GM19043 (cell line): Measurements from ENCODE around the gene CAMKK2.
"Not testable (repeated sequence)": the region's sequence is repeated elsewhere in the genome, so short reads cannot be mapped to it uniquely, and the experiment has no call there.

Source experiments
- ATAC-seq: cut with Tn5 transposase; IDR thresholded peaks from one replicate; pipeline ENCODE4 v1.9.1; 2021; ENCODE audit warnings: low read depth; ENCODE audit not compliant: unreplicated experiment

The CAMKK2 gene

GRCh38 chr12:121296618-121297434 lies at the start of gene CAMKK2:
TSS of gene CAMKK2 (minus strand) at chr12:121296709. CDS start at chr12:121274526, 22,183 bp downstream.
- peak; percentile 62 for ATAC-seq

GRCh38 chr12:121345151-121345815 lies 48.8 kb upstream of the CAMKK2 start:
- no peak for ATAC-seq

GRCh38 chr12:121344506-121344905 lies 48.0 kb upstream of the CAMKK2 start:
- no peak for ATAC-seq

- ATAC-seq, result no peak
Observed at GRCh38 chr12:121337416-121337815, 40.9 kb upstream of the CAMKK2 start.

GRCh38 chr12:121334513-121335343 lies 38.2 kb upstream of the CAMKK2 start:
- no peak for ATAC-seq

- ATAC-seq, result no peak
Observed at GRCh38 chr12:121333747-121334146, 37.2 kb upstream of the CAMKK2 start.

- ATAC-seq, result no peak
Observed at GRCh38 chr12:121331248-121331647, 34.7 kb upstream of the CAMKK2 start.

- ATAC-seq, result no peak
Observed at GRCh38 chr12:121330692-121331091, 34.2 kb upstream of the CAMKK2 start.

- no peak for ATAC-seq
Observed at GRCh38 chr12:121330195-121330594, 33.7 kb upstream of the CAMKK2 start.

- no peak for ATAC-seq
Observed at GRCh38 chr12:121328620-121329019, 32.1 kb upstream of the CAMKK2 start.

- ATAC-seq, result no peak
Observed at GRCh38 chr12:121326996-121327674, 30.6 kb upstream of the CAMKK2 start.

GRCh38 chr12:121325922-121326396 lies 29.4 kb upstream of the CAMKK2 start:
- ATAC-seq, result no peak

- ATAC-seq, result no peak
Observed at GRCh38 chr12:121323908-121324307, 27.4 kb upstream of the CAMKK2 start.

GRCh38 chr12:121318121-121318520 lies 21.6 kb upstream of the CAMKK2 start:
- no peak for ATAC-seq

- ATAC-seq, result no peak
Observed at GRCh38 chr12:121314431-121314830, 17.9 kb upstream of the CAMKK2 start.

GRCh38 chr12:121310231-121310630 lies 13.7 kb upstream of the CAMKK2 start:
- ATAC-seq, result not testable (repeated sequence)

- ATAC-seq, result not testable (repeated sequence)
Observed at GRCh38 chr12:121307397-121307796, 10.9 kb upstream of the CAMKK2 start.

- ATAC-seq, result no peak
Observed at GRCh38 chr12:121304306-121304705, 7.8 kb upstream of the CAMKK2 start.

- no peak for ATAC-seq
Observed at GRCh38 chr12:121301876-121302275, 5.4 kb upstream of the CAMKK2 start.

- no peak for ATAC-seq
Observed at GRCh38 chr12:121300083-121300819, 3.7 kb upstream of the CAMKK2 start.
